ENCODE results near the gene CD300C. TPM values are rescaled to one million over a fixed set of nuclear protein-coding genes. Genes with fewer than 3 reads are reported as not detected.
A peak's percentile ranks its signal among the peaks of the same experiment; 100 is the strongest.

Gene CD300C
- total RNA-seq, 1 donor from 2014 or later, result 0.16 TPM

DNA sequence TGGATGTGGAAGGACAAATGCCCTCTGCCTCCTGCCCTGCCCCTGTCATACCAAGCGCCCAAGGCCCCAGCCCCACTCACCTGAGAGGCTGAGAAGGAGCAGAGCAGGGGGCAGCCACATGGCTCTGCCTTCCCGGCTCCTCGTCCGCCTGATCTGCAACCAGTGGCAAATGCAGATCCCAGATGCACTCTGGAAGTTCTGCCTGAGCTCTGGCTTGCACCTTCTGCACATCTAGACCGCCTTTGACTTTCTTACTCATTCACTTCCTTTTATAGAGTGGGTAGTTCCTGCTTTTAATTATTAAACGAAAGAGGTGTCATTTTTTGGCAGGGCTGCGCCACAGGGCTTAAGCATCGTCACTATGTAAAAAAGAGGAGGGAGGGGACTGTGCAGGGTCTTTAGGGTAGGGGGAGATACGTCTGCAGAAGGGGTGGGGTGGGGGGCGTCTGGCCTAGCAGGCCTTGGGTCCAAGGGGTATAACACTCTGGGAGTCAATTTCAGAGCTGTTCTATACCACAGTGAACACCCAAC, 14.6 kb downstream of the CD300C start, which contains the start of gene CD300LB:
TSS of gene CD300LB (minus strand) at position 245 of the 531 bp plus-strand sequence. CDS start at position 120, 125 bp downstream.
- DNase-seq (peak; percentile 1), ATAC-seq (ENCODE audit: low read depth) (no peak)
- POLR2A ChIA-PET, result interaction anchor here (0.6 to 0.9 kb wide), 2 partner anchors 164 to 245 kb away, joined by 3 to 4 read pairs; partner anchors contain the start of genes GPR142 and NAT9
- CTCF ChIA-PET, result interaction anchor here (2.1 to 5.7 kb wide), 4 partner anchors 74 to 162 kb away, joined by 10 to 40 read pairs (median 19); partner anchors contain the start of gene GPR142
- H3K4me1 Mint-ChIP-seq, result peaks cover 32% of the 10 kb centered on the region
- no peak for TF ChIP-seq CTCF (IDR thresholded peaks at IDR 0.05)
- no peaks in the 10 kb centered on the region for H3K36me3 Mint-ChIP-seq (ENCODE audit: low read depth)
- H3K9me3 Mint-ChIP-seq, result no peaks in the 10 kb centered on the region
- H3K27ac Mint-ChIP-seq, result peak within 1 kb of the TSS; percentile 21
- peaks cover 11% of the 10 kb centered on the region for H3K27me3 Mint-ChIP-seq
- intact Hi-C loops (cut with micrococcal nuclease), result no loop called here
- H3K4me3 Mint-ChIP-seq, result no peak within 1 kb of the TSS

GRCh38 chr17:74530831-74531150, 15.1 kb downstream of the CD300C start:
- Mint-ChIP-seq H3K4me3 (no peak overlapping the region), H3K4me1 (peaks cover 32% of the 10 kb centered on the region), H3K27me3 (peaks cover 11% of the 10 kb centered on the region), H3K27ac (no peak overlapping the region), H3K9me3 (no peaks in the 10 kb centered on the region), H3K36me3 (ENCODE audit: low read depth) (no peaks in the 10 kb centered on the region)
- TF ChIP-seq CTCF (IDR thresholded peaks at IDR 0.05), result no peak
- POLR2A ChIA-PET, result no interaction called here
- ATAC-seq (ENCODE audit: low read depth) (no peak), DNase-seq (peak; percentile 7)
- CTCF ChIA-PET, result interaction anchor here (2.4 to 5.7 kb wide), 3 partner anchors 76 to 162 kb away, joined by 10 to 40 read pairs (median 27); partner anchors contain the start of gene GPR142
- intact Hi-C loops (cut with micrococcal nuclease), result no loop called here

DNA sequence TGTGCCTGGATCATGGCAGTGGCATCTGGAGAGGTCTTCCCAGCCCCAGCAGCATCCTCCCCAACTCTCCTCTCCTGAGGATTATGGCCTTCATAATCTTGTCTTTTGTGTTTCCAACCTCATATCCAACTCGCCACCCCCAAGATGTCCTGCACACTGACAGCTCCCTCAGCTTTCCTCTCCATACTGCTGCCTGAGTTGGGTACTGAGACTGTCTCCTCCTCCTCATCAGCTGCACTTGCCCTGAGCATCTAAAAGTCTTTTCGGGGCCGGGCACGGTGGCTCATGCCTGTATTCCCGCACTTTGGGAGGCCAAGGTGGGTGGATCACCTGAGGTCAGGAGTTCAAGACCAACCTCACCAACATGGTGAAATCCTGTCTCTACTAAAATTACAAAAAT, 16.7 kb downstream of the CD300C start:
- Mint-ChIP-seq H3K9me3 (no peaks in the 10 kb centered on the region), H3K36me3 (ENCODE audit: low read depth) (no peaks in the 10 kb centered on the region), H3K27me3 (peaks cover 9% of the 10 kb centered on the region), H3K4me3 (no peak overlapping the region), H3K4me1 (peaks cover 32% of the 10 kb centered on the region), H3K27ac (no peak overlapping the region)
- DNase-seq, result peak; percentile 9
- CTCF ChIA-PET, result interaction anchor here (1.1 to 5.7 kb wide), 2 partner anchors 72 to 160 kb away, joined by 4 to 40 read pairs; partner anchors contain the start of gene GPR142
- POLR2A ChIA-PET, result interaction anchor here (0.6 to 1.2 kb wide), 2 partner anchors 17 to 768 kb away, joined by 3 read pairs; no protein-coding TSS in a partner anchor
- intact Hi-C loops (cut with micrococcal nuclease), result no loop called here
- ATAC-seq (ENCODE audit: low read depth), result no peak
- no peak for TF ChIP-seq CTCF (IDR thresholded peaks at IDR 0.05)

DNA sequence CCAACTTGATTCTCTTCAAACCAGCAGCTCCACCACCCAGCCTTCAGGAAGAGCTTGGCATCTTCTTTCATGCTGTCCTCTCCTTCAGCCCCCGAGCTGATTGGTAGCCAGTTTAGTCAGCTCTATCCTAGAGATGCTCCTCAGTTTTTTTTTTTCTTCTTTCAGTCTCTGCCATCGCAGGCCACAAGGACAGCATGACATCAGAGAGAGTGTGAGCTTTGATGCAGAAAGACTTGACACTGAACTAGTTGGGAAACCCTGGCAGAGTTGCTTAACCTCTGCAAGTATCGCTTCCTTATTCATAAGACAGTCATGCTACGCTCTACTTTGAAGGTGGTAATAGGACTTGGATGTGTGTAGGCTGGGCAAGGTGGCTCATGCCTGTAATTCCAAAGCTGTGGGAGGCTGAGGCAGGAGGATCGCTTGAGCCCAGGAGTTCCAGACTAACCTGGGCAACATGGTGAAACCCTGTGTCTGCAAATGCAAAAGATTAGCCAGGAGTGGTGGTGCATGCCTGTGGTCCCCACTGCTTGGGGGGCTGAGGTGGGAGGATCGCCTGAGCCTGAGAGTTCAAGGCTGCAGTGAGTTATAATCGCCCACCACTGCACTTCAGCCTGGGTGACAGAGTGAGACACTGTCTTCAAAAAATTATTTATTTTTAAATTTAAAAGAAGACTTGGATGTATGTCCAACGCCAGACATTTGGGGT, 17.3 kb downstream of the CD300C start:
- Mint-ChIP-seq H3K4me3 (no peak overlapping the region), H3K27me3 (peaks cover 7% of the 10 kb centered on the region), H3K9me3 (no peaks in the 10 kb centered on the region), H3K36me3 (ENCODE audit: low read depth) (no peaks in the 10 kb centered on the region), H3K4me1 (peaks cover 32% of the 10 kb centered on the region), H3K27ac (peak overlapping the region; percentile 27)
- no peak for TF ChIP-seq CTCF (IDR thresholded peaks at IDR 0.05)
- CTCF ChIA-PET, result interaction anchor here (0.8 to 5.7 kb wide), 3 partner anchors 72 to 160 kb away, joined by 4 to 40 read pairs (median 5); partner anchors contain the start of gene GPR142
- peak; percentile 12 for DNase-seq
- ATAC-seq (ENCODE audit: low read depth), result peak; percentile 89
- POLR2A ChIA-PET, result interaction anchor here (0.6 to 1.2 kb wide), 3 partner anchors 16 to 769 kb away, joined by 3 read pairs; partner anchors contain the start of gene CD300A
- intact Hi-C loops (cut with micrococcal nuclease), result loop anchor here (1.0 kb wide), 1 partner anchor 16 kb away; no protein-coding TSS in a partner anchor

DNA sequence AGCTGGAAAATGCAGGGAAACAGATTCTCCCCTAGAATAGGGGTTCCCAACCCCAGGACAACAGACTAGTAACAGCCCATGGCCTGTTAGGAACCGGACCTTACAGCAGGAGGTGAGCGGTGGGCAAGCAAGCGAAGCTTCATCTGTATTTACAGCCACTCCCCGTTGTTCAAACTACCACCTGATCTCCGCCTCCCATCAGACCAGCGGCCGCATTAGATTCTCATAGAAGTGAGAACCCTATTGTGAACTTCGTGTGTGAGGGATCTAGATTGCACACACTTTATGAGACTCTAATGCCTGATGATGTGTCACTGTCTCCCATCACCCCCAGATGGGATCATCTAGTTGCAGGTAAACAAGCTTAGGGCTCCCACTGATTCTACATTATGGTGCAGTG, 18.2 kb downstream of the CD300C start:
- CTCF ChIA-PET, result interaction anchor here (0.8 to 5.7 kb wide), 2 partner anchors 149 to 159 kb away, joined by 5 to 40 read pairs; partner anchors contain the start of gene GPR142

More for the DNA sequence above, 18.2 kb downstream of the CD300C start:
- Mint-ChIP-seq H3K27ac (peak overlapping the region; percentile 27), H3K9me3 (no peaks in the 10 kb centered on the region), H3K27me3 (peaks cover 3% of the 10 kb centered on the region), H3K4me3 (no peak overlapping the region), H3K36me3 (ENCODE audit: low read depth) (no peaks in the 10 kb centered on the region), H3K4me1 (peaks cover 29% of the 10 kb centered on the region)
- DNase-seq (no peak), ATAC-seq (ENCODE audit: low read depth) (no peak)
- intact Hi-C loops (cut with micrococcal nuclease), result loop anchor here (1.0 kb wide), 1 partner anchor 15 kb away; no protein-coding TSS in a partner anchor
- POLR2A ChIA-PET, result no interaction called here
- no peak for TF ChIP-seq CTCF (IDR thresholded peaks at IDR 0.05)
